Hematopoietic multipotent progenitor cell (in vitro differentiated cells): ENCODE results near the gene CACNA2D3. TPM values are rescaled to one million over a fixed set of nuclear protein-coding genes. Genes with fewer than 3 reads are reported as not detected.
"Not testable (repeated sequence)": the region's sequence is repeated elsewhere in the genome, so short reads cannot be mapped to it uniquely, and the experiment has no call there.

Experiments used
- DNase-seq, 3 donors: peaks; one replicate each; pipeline ENCODE4 v3.0.0-alpha.2; 2011 to 2015; ENCODE audit warnings: low read depth in 2 of 3, low spot score in 2 of 3
- total RNA-seq: library from RNA; depleted of rRNA; stranded (reverse); fragments of >200 nt; gene quantifications from one replicate; pipeline ENCODE4 v1.2.3, GENCODE V29; 2012

Gene CACNA2D3
- under 0.01 TPM for total RNA-seq

DNA sequence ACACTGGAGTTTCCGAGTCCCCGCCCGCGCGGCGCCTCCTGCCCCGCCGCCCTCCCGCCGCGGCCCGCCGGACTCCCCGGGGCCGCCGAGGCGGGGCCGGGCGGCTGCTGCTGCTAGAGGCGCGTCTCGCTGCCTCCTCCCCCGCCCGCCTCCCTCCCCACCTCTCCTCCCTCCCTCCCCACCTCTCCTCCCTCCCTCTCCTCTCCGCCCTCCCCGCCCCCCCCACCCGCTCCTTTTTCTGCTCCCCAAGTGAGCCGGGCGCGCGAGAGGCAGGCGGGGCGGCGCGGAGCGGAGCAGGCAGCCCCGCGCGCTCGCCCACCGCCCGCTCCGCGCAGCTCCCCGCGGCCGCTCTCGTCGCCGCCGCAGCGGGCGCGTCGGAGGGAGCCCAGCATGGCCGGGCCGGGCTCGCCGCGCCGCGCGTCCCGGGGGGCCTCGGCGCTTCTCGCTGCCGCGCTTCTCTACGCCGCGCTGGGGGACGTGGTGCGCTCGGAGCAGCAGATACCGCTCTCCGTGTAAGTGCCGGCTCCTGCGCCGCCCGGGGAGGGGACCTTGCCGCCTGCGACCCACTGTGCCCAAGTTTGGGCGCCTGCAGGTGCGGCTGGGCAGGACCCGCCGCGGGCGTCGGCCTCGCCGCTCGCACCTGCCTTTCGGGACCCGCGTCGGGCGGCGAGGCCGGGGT, at the start of gene CACNA2D3:
TSS of gene CACNA2D3 (plus strand) at position 229 of the 679 bp plus-strand sequence.
- peak in 1 of 3 donors; percentile 14 for DNase-seq

DNA sequence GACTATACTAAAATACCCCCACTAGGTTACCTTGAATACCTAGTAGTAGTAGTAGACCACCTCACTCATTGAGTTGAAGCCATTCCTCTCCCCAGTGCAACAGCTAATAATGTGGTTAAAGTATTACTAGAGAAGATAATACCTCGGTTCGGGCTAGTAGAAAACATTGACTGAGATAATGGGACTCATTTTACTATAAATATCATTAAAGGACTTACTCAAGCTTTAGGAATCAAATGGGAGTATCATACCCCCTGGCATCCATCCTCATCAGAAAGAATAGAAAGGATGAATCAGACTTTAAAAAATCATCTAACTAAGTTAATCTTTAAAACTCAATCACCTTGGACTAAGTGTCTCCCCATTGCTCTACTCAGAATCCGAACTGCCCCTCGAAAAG, 49.0 kb upstream of the CACNA2D3 start:
- DNase-seq: no peak

DNA sequence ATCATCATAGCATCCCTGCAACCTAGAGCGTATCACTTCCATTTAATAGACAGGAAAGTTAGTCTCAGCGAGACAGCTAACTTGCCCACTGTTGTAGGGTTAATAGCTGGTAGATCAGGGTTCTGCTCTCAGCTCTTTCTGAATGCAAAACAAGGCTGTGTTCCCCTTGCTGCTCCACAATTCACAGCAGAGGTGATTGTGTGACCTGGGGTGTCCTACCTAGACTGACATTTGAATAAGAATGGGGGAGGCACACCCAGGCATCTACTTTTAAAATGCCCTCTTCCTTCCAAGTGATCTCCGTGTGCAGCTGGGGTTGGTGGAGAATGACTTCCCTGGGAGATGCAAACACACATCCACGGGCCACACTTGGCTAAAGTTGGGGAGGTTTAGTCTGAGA, 43.0 kb upstream of the CACNA2D3 start:
- DNase-seq: no peak

DNA sequence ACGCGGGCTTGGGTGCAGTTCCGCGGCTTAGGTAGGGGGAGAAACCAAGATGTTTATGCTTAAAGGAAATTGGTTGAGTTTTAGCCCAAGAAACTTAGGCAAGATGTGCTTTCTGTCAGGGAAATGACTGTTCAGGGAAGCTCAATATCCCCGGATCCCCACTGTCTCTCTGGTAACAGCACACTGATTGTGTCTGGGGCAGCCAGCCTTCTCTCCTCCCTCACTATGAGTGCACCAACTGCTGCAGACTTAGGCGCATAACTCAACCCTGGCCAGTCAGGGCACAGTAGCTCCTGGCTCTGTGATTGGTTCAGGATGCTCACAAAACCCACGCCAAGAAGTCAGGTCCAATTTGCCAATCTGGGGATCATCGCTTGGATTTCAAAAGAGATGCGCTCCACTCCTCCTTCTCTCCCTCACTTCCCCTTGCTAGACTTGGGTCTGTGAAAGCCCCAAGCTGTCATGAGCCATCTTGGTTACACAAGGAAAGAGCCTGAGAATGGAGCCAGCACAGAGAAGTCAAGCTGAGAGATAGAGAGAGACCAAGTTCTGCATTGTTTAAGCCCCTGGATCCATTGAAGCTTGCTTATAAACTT, 42.5 kb upstream of the CACNA2D3 start:
- DNase-seq: no peak

DNA sequence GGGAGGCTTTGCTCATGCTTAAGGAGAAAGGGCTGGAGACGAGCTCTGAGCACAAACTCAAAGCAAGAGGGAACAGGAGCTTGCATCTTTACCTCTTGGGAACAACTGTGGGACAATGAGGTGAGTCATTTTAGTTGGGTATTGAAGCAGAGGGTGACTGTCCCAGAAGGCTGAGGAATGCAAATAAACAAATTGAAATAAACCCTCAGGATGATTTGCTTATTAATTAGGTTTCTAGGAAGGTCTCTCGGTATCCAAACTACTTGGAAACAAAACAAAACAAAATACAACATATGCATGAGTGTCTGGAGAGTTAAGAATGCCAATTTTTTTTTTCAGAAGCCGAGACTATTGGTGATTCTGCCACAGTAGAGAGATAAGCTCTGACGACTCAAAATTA, 38.4 kb upstream of the CACNA2D3 start:
- DNase-seq: no peak

DNA sequence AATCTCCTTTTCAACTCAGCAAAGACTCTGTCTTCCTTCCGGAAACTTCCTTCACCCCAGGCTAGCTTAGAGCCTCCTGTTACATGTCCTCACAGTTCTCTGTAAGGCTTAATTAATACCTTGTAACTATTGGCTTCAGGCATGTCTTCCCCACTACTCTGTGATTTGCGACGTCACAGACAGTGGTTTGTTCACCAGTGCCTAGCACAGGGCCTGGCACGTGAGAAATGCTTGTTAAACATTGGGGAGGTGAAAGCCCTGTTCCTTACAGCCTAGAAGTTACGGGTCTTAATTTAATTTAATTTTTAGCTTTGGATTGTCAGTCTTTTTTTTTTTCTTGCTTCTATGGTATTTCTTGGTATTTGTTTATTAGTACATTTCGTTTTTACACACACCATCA, 36.4 kb upstream of the CACNA2D3 start:
- DNase-seq: no peak

DNA sequence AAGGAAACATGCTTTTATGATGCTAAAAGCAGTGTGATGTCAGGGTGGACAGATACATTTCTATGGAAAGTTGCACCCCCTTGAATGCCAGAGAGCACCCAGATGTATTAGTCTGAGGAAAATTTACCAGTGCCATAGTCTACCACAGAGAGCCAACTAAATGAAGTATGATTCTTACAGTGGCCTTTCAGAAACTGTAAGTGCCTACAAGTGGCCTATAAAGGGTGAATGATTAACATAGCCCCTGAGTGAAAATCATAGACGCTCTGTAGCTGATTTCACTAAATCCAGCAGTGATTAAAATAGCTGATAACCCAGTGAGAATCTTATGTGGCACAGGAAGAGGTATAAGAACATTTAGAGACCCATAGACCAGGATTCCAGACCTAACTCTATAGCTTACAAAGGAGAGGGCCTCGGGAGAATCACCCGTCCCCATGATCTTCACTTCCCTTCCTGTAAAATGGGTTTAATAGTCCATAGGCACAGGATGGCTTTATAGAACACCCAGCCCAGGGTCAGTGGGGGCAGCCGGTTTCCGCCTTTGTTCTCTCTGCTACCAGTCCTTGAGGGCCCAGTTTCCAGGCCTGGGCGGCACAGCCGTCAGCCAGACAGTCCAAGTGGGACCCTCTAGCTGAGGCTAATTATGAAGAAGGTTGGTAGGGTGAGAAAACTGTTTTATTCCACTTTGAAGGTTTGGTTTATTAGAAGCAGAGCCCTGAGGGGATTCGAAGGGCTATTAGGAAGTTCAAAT, 35.5 kb upstream of the CACNA2D3 start:
- DNase-seq: no peak

DNA sequence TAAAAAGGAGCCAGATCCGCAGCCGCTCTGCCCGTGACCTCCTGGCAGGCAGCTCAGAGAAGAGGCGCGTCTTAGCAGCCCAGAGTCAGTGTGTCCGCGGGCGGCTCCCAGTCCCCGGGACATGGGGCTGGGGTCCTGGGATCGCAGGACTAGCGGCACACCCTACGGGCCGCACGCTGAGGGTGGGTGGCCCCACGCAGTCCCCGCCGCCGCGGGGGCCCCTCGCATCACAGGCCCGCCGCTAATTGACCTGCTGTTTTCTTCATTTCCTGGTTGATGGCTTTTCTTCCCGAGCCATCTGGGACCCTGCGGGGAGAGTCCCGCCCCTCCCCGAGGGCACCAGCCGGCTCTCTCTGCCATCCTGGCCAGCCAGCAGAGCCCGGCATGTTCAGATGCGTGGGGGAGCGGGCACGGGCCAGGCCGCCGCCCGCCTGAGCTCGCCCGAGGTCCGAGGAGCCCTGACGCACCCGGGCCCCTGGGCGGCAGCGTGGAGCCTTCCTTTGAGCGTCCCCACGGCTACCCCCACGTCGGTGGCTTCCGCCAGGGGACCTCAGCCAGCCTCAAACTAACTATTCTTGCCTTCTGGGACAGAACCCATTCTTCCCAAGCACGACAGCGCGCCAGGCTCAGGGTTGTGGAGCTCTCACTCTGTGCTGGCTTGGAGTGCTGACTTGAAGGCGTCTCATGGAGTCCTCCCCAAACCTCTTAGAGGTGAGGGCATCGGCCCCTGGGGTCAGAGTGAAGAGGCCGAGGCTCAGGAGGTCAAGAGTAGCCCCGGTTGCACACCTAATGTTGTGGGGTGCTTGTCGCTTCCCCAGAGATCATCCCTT, 34.6 kb upstream of the CACNA2D3 start:
- DNase-seq: peak in 2 of 3 donors; percentile 3 to 9

DNA sequence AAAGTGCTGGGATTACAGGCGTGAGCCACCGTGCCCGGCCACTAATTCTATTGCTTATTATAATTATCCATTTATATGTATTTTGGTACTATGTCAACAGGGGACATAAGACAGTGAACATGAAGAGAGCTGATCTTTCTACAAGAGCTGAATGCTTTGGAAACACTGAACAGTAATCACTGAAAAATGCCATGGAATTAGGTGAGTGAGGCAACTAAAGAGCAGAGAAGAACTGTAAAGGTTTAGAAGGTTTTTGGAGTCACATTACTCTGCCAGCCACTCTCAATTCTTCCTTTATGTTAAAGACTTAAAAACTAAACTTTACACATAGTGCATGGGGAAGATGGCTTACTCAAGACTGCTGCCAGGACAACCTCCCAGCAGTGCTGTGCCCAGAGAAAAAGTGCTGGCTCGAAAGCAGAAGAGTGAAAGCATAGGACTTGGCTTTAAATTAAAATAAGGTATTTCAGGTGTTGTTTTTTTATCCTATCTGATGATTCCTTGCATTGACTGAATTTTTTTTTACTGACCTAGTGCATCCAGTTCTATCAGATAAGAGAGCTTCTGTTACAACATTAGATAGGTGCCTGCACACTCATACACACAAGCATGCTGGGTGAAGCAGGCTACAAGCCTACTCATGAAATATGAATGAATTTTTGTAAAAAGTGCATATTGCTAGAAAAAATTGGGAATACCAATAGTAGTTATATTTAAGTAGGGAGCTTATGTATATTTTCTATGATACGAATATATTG, 28.7 kb upstream of the CACNA2D3 start:
- no peak for DNase-seq

DNA sequence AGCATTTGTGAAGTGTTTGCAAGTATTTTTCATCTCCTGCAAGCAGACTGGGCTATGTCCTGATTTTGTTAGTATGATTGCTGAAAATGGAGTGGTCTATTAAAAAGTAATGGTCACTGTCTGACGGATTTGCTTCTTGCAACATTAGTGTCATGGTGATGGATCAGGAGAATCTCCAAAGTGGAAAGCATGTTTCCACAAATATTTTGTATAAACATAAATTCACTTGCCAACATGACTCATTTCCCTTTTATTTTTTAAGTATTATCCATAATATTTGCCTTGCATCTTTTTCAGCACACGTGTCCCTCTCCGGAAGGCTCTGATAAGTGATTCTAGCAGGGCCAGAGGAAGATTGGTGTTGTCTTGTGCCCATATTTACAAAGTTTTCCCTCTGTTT, 27.4 kb upstream of the CACNA2D3 start:
- DNase-seq: no peak

DNA sequence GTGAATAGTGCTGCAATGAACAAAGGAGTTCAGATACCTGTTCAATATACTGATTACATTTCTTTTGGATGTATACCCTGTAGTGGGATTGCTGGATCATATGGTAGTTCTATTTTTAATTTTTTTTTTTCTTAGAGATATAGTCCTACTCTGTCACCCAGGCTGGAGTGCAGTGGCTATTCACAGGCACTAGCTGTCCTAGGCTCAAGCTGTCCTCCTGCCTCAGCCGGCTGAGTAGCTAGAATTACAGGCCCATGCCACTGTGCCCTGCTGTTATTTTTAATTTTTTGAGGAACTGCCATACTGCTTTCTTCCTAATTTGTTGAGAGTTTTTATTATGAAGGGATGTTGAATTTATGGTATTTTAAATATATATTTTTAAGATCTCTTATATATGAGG, 23.0 kb upstream of the CACNA2D3 start:
- DNase-seq: no peak

DNA sequence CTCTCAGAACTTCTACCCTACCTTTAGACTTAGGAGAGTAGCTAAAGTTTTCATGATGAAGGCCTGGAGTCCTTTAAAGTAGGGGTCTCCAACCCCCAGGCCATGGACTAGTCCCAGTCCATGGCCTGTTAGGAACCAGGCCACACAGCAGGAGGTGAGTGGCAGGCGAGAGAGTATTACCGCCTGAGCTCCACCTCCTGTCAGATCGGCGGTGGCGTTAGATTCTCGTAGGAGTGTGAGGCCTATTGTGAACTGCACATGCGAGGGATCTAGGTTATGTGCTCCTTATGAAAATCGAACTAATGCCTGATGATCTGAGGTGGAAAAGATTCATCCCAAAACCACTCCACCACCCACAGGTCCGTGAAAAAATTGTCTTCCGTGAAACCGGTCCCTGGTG, 18.3 kb upstream of the CACNA2D3 start:
- no peak for DNase-seq

DNA sequence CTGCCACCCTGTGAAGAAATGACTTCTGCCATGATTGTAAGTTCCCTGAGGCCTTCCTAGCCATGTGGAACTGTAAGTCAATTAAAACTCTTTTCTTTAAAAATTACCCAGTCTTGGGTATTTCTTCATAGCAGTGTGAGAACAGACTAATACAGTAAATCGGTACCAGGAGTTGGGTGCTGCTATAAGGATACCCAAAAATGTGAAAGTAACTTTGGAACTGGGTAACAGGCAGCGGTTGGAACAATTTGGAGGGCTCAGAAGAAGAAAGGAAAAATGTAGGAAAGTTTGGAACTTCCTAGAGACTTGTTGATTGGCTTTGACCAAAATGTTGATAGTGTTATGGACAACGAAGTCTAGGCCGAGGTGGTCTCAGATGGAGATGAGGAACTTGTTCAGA, 6.2 kb upstream of the CACNA2D3 start:
- not testable (repeated sequence) for DNase-seq

DNA sequence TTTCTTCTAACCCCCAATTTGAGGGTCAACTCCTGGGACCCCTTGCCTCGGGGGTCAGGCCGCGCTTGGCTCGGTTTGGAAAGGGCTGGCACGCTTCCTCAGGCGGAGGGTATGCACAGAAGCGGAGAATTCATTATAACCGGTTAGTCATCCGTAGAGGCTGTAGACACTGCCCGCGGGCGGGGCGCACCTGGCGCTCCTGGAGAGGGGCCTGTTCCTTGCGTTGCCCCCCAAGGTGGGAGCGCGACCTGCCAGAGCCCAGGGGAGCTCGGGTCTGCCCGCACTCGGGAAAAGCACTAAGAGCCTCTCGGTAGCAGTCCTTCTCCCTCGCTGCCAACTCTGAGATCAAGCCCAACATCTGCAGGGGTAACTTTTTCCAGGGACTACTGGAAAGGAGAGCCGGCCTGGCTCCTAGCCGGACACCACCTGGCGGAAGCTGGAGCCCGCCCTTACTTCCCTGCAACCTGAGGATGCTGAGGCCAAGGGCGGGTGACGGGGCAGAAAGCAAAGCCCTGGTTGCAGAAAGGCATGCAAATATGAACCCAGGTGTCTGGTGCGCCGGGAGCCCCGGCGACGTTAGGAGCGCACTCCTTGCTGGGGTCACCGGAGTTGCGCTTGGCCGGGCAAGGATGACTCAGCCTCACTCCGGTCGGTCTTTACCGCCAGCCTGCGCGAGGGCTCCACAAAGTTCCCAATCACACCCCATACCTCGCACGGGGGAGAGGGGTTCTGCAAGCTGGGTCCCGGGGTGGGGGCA, 1.5 kb upstream of the CACNA2D3 start:
- DNase-seq: peak in 1 of 3 donors; percentile 7

DNA sequence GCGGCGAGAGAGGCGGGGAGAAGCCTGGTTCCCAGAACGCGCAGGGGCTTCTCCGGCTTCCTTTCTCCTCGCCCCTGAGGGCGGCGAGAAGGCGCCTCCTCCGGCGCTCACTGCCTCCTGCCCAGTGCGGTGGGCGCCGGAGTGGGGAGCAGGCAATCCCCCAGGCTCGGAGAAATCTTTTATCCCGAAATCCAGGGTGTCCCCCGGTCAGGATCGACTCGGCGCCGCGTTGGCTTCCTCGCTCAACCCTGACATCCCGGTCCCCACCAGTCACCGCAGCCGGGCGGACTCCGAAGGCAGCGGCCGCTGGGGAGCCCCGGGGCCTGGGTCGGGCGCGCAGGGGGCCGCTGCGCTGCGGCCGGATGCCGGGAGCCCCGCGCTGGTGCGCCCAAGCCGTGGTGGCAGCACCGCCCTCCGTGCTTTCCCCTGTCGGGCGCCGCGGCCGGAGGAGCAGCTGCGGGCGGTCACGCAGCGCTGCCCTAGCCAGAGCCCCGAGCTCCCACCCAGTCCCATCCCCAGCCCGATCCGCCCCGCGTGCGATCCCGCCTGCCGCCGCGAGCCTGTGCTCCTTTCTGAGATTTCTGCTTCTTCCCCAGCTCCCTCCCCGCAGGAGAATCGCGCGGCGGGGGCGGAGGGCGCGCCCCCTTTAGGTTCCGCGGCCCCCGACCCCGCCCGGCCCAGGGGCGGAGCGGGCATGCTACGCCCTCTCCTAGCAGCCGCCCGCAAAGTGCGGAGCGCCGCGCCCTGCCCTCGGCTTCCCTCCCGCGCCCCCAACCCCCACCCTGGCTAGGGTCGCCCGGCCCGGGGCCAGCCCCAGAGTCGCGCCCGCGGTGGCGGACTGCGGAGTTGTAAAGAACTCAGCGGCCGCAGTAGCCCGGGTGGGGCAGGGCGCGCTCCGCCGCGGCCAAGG, 683 bp upstream of the CACNA2D3 start:
- DNase-seq: no peak

DNA sequence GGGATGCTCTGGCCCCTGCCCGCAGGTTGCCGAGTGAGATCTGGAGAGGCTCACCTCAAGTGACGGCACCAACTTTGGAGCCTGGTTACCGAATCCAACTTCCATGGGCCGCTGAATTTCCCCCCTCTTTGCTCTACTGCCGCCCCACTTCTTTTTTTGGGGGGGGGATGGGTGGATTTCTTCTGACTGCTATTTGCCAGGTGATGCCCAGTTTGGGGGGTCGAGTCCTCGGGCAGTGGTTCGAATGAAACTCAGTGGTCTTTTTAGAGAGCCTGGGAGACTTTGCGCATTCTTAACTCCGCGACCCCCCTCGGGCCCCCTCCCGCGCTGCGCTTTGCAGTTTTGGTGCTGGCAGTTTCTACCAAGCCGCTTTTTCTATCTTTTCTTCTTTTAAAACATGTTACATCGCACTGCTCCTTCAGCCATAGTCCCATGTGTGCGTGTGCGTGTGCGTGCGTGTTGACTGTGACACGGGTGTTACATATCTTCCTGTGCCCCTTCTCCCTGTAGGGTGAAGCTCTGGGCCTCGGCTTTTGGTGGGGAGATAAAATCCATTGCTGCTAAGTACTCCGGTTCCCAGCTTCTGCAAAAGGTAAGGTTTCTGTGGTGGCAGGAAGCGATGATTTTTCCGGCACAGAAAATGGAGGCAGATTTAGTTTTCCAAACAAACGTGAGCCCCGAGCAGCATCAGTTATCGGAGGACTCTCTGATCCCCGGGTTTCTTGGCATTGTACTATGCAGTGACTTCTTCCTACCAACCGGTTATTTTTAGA, 837 bp downstream of the CACNA2D3 start:
- DNase-seq: no peak

DNA sequence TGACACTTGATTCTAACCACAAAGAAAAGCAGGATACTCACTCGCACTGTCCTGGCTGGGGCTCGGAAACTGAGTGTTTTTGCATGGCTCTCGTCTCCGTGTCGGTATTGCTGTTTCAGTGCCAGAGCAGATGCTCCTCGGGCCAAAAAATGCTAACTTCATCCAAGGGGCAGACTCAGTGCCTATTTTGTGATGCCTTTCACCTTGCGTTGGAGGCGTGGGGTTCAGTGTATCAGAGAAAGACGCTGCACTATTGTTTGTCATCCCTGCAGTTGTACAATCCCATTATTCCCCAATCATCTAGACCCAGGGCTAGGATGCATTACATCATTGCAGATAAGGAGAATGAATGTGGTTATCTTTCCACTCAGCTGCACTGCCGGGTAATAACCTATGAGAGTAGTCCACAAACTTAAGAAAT, 1.4 kb downstream of the CACNA2D3 start:
- DNase-seq: no peak

DNA sequence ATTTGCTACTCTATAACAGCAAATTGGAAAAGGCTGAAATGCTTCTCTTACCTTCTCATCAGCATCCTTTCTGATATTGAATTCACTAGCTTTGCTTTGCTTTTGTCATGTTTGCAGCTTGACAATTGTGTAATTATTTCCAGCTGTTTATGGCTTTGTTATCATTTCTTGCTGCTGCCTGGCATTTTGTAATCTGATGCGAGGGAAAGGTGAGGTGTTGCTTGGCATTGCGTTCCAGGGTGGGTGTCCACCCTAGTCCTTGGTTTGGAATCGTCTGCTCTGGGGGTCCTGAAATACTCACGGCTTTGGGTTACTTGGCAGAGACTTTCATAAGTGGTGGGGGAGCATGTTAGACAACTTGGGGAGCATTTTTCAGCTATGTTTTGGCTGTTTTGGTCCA, 2.9 kb downstream of the CACNA2D3 start:
- no peak for DNase-seq
